Activated CD4-positive, CD25-positive, alpha-beta regulatory T cell treated with anti-CD3 and anti-CD28 coated beads, Interleukin-2, amount 50 U/mL, for 72 hours (primary cell): ENCODE results near the gene KDM4C.

ENCODE experiments used
- DNase-seq: peaks from one replicate; pipeline ENCODE4 v3.0.0; 2021

Gene KDM4C

GRCh38 chr9:7115606-7116005 is 357.8 kb downstream of the KDM4C start:
- no peak for DNase-seq

- DNase-seq = no peak
These were observed 360.1 kb downstream of the KDM4C start for GRCh38 chr9:7117676-7118561.

- no peak for DNase-seq
These were observed 360.9 kb downstream of the KDM4C start for GRCh38 chr9:7118633-7119032.

GRCh38 chr9:7119612-7120011 is 361.8 kb downstream of the KDM4C start:
- no peak for DNase-seq

GRCh38 chr9:7121055-7121454 is 363.3 kb downstream of the KDM4C start:
- no peak for DNase-seq

- no peak for DNase-seq
These were observed 363.9 kb downstream of the KDM4C start for GRCh38 chr9:7121664-7122063.

- no peak for DNase-seq
These were observed 366.0 kb downstream of the KDM4C start for GRCh38 chr9:7123743-7124142.

GRCh38 chr9:7125231-7125630 is 367.5 kb downstream of the KDM4C start:
- DNase-seq = no peak

- DNase-seq = no peak
These were observed 371.6 kb downstream of the KDM4C start for GRCh38 chr9:7129391-7129790.

- no peak for DNase-seq
These were observed 372.6 kb downstream of the KDM4C start for GRCh38 chr9:7130266-7130820.

GRCh38 chr9:7132605-7133004 is 374.8 kb downstream of the KDM4C start:
- DNase-seq = no peak

- DNase-seq = no peak
These were observed 378.0 kb downstream of the KDM4C start for GRCh38 chr9:7135735-7136134.

GRCh38 chr9:7137040-7137439 is 379.3 kb downstream of the KDM4C start:
- DNase-seq = no peak

GRCh38 chr9:7137571-7137970 is 379.8 kb downstream of the KDM4C start:
- no peak for DNase-seq

- no peak for DNase-seq
These were observed 382.1 kb downstream of the KDM4C start for GRCh38 chr9:7139886-7140285.

GRCh38 chr9:7140401-7140800 is 382.6 kb downstream of the KDM4C start:
- DNase-seq = no peak

- no peak for DNase-seq
These were observed 385.9 kb downstream of the KDM4C start for GRCh38 chr9:7143645-7144200.

GRCh38 chr9:7144265-7145046 is 386.7 kb downstream of the KDM4C start:
- DNase-seq = no peak

GRCh38 chr9:7145361-7146069 is 387.7 kb downstream of the KDM4C start:
- no peak for DNase-seq

- no peak for DNase-seq
These were observed 388.8 kb downstream of the KDM4C start for GRCh38 chr9:7146582-7146981.

GRCh38 chr9:7147121-7148090 is 389.6 kb downstream of the KDM4C start:
- no peak for DNase-seq
